Karpas-422 (cell line): ENCODE data around the gene SLC26A9. TPM values are rescaled to one million over a fixed set of nuclear protein-coding genes. Genes with fewer than 3 reads are reported as not detected.

Source experiments
- DNase-seq: peaks from one replicate; pipeline ENCODE4 v3.0.0-alpha.2; 2015
- H2AFZ ChIP-seq: fragments of 200-600 bp; sonication (generic); 2 replicates; pipeline ENCODE4 v1.6.1; 2014; ENCODE audit warnings: antibody characterized with exemption, low read length, mixed read lengths
- H3K27ac ChIP-seq: fragments of 200-600 bp; sonication (generic); 2 replicates; pipeline ENCODE4 v1.5.1; 2014; ENCODE audit warnings: mild to moderate bottlenecking, low read length, moderate library complexity
- H3K27me3 ChIP-seq: fragments of 200-600 bp; sonication (generic); 2 replicates; pipeline ENCODE4 v1.6.1; 2014; ENCODE audit warnings: low read length, mixed read lengths
- H3K36me3 ChIP-seq: fragments of 200-600 bp; sonication (generic); 2 replicates; pipeline ENCODE4 v1.6.1; 2014; ENCODE audit warnings: low read length, mixed read lengths; ENCODE audit not compliant: insufficient read depth
- H3K4me1 ChIP-seq: fragments of 200-600 bp; sonication (generic); 2 replicates; pipeline ENCODE4 v1.6.1; 2014; ENCODE audit warnings: mild to moderate bottlenecking, low read length, mixed read lengths
- H3K4me2 ChIP-seq: fragments of 200-600 bp; sonication (generic); 2 replicates; pipeline ENCODE4 v1.6.1; 2014; ENCODE audit warnings: low read length, low read depth, mild to moderate bottlenecking; ENCODE audit not compliant: poor library complexity, severe bottlenecking
- H3K4me3 ChIP-seq: fragments of 200-600 bp; sonication (generic); 2 replicates; pipeline ENCODE4 v1.5.1; 2014; ENCODE audit warnings: mild to moderate bottlenecking, antibody characterized with exemption, low read length, mixed read lengths
- H3K79me2 ChIP-seq: fragments of 200-600 bp; sonication (generic); 2 replicates; pipeline ENCODE4 v1.6.1; 2014; ENCODE audit warnings: mild to moderate bottlenecking, low read length, mixed read lengths
- H3K9ac ChIP-seq: fragments of 200-600 bp; sonication (generic); 2 replicates; pipeline ENCODE4 v1.6.0; 2014; ENCODE audit warnings: low read length
- H3K9me2 ChIP-seq: fragments of 200-600 bp; sonication (generic), shearing (Covaris generic); replicated peaks from 2 replicates; pipeline ENCODE4 v1.6.0; 2014; ENCODE audit warnings: mild to moderate bottlenecking, low read length, moderate library complexity; ENCODE audit not compliant: insufficient read depth
- H3K9me3 ChIP-seq: fragments of 300-700, 200-600 bp; sonication (generic); 2 replicates; pipeline ENCODE4 v1.6.1; 2014; ENCODE audit warnings: low read length, mixed read lengths
- H4K20me1 ChIP-seq: fragments of 200-600 bp; sonication (generic); 2 replicates; pipeline ENCODE4 v1.6.1; 2014; ENCODE audit warnings: mild to moderate bottlenecking, antibody characterized with exemption, low read length, low read depth; ENCODE audit not compliant: insufficient read depth
- total RNA-seq: library from RNA; depleted of rRNA; stranded (reverse); fragments of >200 nt; shearing (Covaris generic); gene quantifications from 2 replicates; pipeline ENCODE4 v1.2.3, GENCODE V29; 2014; ENCODE audit warnings: low replicate concordance

Gene SLC26A9
- total RNA-seq, 1 experiment from 2014 or later: not detected

GRCh38 chr1:205961405-205961804 lies 18.1 kb upstream of the SLC26A9 start:
- Histone ChIP-seq H3K79me2 (no peaks in the 10 kb centered on the region), H3K27ac (no peak overlapping the region), H3K9me3 (no peaks in the 10 kb centered on the region), H4K20me1 (no peaks in the 10 kb centered on the region), H3K27me3 (no peaks in the 10 kb centered on the region), H3K36me3 (no peaks in the 10 kb centered on the region), H2AFZ (no peak overlapping the region), H3K9me2 (no peaks in the 10 kb centered on the region), H3K4me2 (no peak overlapping the region), H3K9ac (no peak overlapping the region), H3K4me3 (no peak overlapping the region), H3K4me1 (peaks cover 9% of the 10 kb centered on the region)
- no peak for DNase-seq

DNA sequence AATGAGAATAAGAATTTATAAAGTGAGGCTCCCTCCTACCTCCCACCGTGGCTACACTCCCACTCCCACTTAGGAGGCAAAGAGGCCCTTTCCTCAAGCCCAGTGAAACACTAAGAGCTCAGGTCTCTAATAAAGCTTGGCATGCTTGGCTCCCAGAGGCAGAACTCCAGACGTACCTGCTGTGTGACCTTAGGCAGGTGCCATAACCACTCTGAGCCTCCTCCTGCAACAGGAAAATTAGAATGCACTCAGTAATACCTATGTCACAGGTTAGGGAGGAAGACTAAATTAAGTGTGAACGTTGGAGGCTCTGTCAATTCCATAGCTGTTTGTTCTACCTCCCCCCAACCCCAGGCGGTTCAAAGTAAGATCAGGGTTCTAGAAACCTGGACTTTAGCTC lies 16.5 kb upstream of the SLC26A9 start:
- Histone ChIP-seq H3K27ac (no peak overlapping the region), H3K79me2 (no peaks in the 10 kb centered on the region), H3K4me1 (no peaks in the 10 kb centered on the region), H3K27me3 (no peaks in the 10 kb centered on the region), H4K20me1 (no peaks in the 10 kb centered on the region), H3K4me2 (no peak overlapping the region), H3K4me3 (no peak overlapping the region), H3K9me2 (no peaks in the 10 kb centered on the region), H3K36me3 (no peaks in the 10 kb centered on the region), H3K9me3 (no peaks in the 10 kb centered on the region), H3K9ac (no peak overlapping the region), H2AFZ (no peak overlapping the region)
- no peak for DNase-seq

GRCh38 chr1:205955499-205955898 lies 12.2 kb upstream of the SLC26A9 start:
- Histone ChIP-seq H3K9me2 (no peaks in the 10 kb centered on the region), H3K9me3 (no peaks in the 10 kb centered on the region), H3K27ac (no peak overlapping the region), H3K4me1 (no peaks in the 10 kb centered on the region), H3K27me3 (no peaks in the 10 kb centered on the region), H3K4me2 (no peak overlapping the region), H3K4me3 (no peak overlapping the region), H4K20me1 (no peaks in the 10 kb centered on the region), H3K79me2 (no peaks in the 10 kb centered on the region), H3K9ac (no peak overlapping the region), H3K36me3 (no peaks in the 10 kb centered on the region), H2AFZ (no peak overlapping the region)
- DNase-seq: no peak

DNA sequence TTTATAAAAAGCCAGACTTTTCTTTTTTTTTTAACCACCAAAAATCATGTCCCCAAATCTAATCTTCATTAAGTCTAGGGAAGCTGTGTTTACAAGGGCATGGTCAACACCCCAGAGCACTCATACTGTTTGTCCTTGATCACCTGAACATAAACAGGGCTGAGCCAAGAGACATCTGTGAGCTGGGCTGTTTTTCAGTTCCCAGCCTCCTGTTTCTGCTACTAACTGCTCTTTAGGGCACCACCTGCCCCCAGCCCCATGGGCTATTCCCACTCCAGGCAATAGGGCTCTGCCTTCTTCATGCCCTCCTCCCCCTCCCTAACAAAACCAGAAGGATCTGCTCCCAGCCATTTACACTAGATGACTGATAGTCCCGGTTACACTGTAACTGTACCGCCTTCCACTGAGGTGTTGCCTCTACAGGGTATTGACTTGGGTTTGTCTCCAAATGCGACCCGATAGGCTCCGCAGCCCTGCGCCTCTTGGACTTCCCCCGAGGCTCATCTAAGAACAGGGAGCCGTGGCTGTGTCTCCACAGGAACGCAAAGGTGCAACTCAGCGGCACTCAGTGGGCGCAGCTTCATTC lies 11.7 kb upstream of the SLC26A9 start:
- Histone ChIP-seq H3K27ac (no peak overlapping the region), H2AFZ (no peak overlapping the region), H3K9ac (no peak overlapping the region), H3K4me1 (no peaks in the 10 kb centered on the region), H3K36me3 (no peaks in the 10 kb centered on the region), H3K79me2 (no peaks in the 10 kb centered on the region), H3K4me2 (no peak overlapping the region), H3K9me3 (no peaks in the 10 kb centered on the region), H3K27me3 (no peaks in the 10 kb centered on the region), H3K4me3 (no peak overlapping the region), H3K9me2 (no peaks in the 10 kb centered on the region), H4K20me1 (no peaks in the 10 kb centered on the region)
- no peak for DNase-seq

GRCh38 chr1:205951746-205952145 lies 8.5 kb upstream of the SLC26A9 start:
- H3K4me3 ChIP-seq: no peak overlapping the region
- no peak overlapping the region for H3K27ac ChIP-seq
- no peaks in the 10 kb centered on the region for H3K27me3 ChIP-seq
- no peaks in the 10 kb centered on the region for H3K9me2 ChIP-seq
- no peak for DNase-seq
- H3K9ac ChIP-seq: no peak overlapping the region
- no peaks in the 10 kb centered on the region for H3K9me3 ChIP-seq
- no peak overlapping the region for H3K4me2 ChIP-seq
- no peaks in the 10 kb centered on the region for H3K36me3 ChIP-seq
- no peaks in the 10 kb centered on the region for H3K4me1 ChIP-seq
- H3K79me2 ChIP-seq: no peaks in the 10 kb centered on the region
- H4K20me1 ChIP-seq: no peaks in the 10 kb centered on the region
- no peak overlapping the region for H2AFZ ChIP-seq

DNA sequence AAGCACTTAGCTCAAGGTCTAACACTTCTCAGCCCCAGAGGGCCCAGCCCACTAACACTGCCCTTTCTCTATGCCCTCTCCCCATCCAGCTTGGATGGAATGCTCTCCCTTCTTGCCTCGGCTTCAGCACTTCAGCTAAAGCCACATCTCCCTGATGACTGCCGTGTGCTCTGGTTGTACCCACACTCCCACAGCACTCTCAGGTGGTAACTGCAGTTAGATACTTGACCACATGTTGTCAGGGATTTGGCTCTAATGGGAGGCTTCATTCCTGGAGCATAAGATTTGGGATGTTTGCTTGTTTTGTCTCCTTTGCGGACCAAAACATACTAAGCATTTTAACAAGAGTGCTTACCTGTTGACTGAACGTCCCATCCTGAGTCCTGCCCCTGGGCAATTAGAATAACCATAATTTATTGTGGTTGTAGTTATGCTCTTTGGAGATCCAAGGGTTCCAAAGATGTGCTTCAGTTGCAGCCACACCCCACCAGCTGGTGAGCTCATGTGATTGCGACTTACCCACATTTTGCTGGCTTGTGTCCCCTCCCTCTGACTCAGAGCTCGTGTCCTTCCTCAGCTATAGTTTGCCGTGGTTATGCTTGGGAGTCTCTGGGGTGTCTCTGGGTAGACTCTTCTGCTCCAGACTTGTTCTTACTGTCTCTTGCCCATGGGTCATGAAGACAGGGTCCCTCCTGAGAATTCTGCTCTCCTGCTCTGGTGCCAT lies 7.7 kb upstream of the SLC26A9 start:
- H2AFZ ChIP-seq: no peak overlapping the region
- no peaks in the 10 kb centered on the region for H3K4me1 ChIP-seq
- H3K36me3 ChIP-seq: no peaks in the 10 kb centered on the region
- no peaks in the 10 kb centered on the region for H3K9me3 ChIP-seq
- no peaks in the 10 kb centered on the region for H3K27me3 ChIP-seq
- no peak overlapping the region for H3K9ac ChIP-seq
- no peak for DNase-seq
- H4K20me1 ChIP-seq: no peaks in the 10 kb centered on the region
- no peak overlapping the region for H3K4me3 ChIP-seq
- H3K9me2 ChIP-seq: no peaks in the 10 kb centered on the region
- H3K27ac ChIP-seq: no peak overlapping the region
- no peak overlapping the region for H3K4me2 ChIP-seq
- no peaks in the 10 kb centered on the region for H3K79me2 ChIP-seq

- H3K9me3 ChIP-seq: no peaks in the 10 kb centered on the region
- no peaks in the 10 kb centered on the region for H3K4me1 ChIP-seq
- no peaks in the 10 kb centered on the region for H3K9me2 ChIP-seq
- H3K27ac ChIP-seq: no peak overlapping the region
- no peak for DNase-seq
- no peak overlapping the region for H3K4me3 ChIP-seq
- no peaks in the 10 kb centered on the region for H3K36me3 ChIP-seq
- no peaks in the 10 kb centered on the region for H4K20me1 ChIP-seq
- H3K27me3 ChIP-seq: no peaks in the 10 kb centered on the region
- no peak overlapping the region for H2AFZ ChIP-seq
- H3K9ac ChIP-seq: no peak overlapping the region
- no peak overlapping the region for H3K4me2 ChIP-seq
- H3K79me2 ChIP-seq: no peaks in the 10 kb centered on the region
Observed at GRCh38 chr1:205950280-205950679, 7.0 kb upstream of the SLC26A9 start.

- Histone ChIP-seq H3K36me3 (no peaks in the 10 kb centered on the region), H3K4me2 (no peak overlapping the region), H3K4me1 (no peaks in the 10 kb centered on the region), H3K4me3 (no peak overlapping the region), H3K27ac (no peak overlapping the region), H3K9me3 (no peaks in the 10 kb centered on the region), H3K9ac (no peak overlapping the region), H4K20me1 (no peaks in the 10 kb centered on the region), H3K9me2 (no peaks in the 10 kb centered on the region), H3K27me3 (no peaks in the 10 kb centered on the region), H3K79me2 (no peaks in the 10 kb centered on the region), H2AFZ (no peak overlapping the region)
- DNase-seq: no peak
Observed at GRCh38 chr1:205949753-205950152, 6.5 kb upstream of the SLC26A9 start.
